H1 (cell line): ENCODE results near the gene CISTR. TPM values are rescaled to one million over a fixed set of nuclear protein-coding genes. Genes with fewer than 3 reads are reported as not detected.

Experiments used
- CTCF ChIA-PET: fragments of 300-600 bp; sonication (Branson Sonifier 250); formaldehyde crosslinking; loops from one replicate; lab custom pipeline; 2021; ENCODE audit not compliant: partially characterized antibody; lab: Charles Lee
- POLR2A ChIA-PET: fragments of 300-600 bp; sonication (Branson Sonifier 250); formaldehyde crosslinking; loops from one replicate; lab custom pipeline; 2021; ENCODE audit warnings: inconsistent platforms; ENCODE audit not compliant: partially characterized antibody; lab: Charles Lee
- DNase-seq, 2 experiments: peaks; one replicate each; pipeline versions ENCODE4 v3.0.0 to v3.0.0-alpha.2; 2010 to 2022; ENCODE audit warnings: low spot score in 2 of 2, low read depth in 1 of 2, mixed read lengths in 1 of 2
- FAIRE-seq: peaks from 2 replicates; lab custom pipeline; 2011; peaks lifted over from hg19 to GRCh38; lab: Jason Lieb, UNC
- H2AFZ ChIP-seq: 2 replicates; pipeline ENCODE4 v1.8.1; 2012; ENCODE audit warnings: low read length, inconsistent platforms
- H2AK5ac ChIP-seq: 2 replicates; pipeline ENCODE4 v1.6.1; 2013; ENCODE audit warnings: low read depth, low read length
- H2BK120ac ChIP-seq: replicated peaks from 2 replicates; pipeline ENCODE3; 2013; ENCODE audit warnings: low read depth, low read length, inconsistent platforms
- H2BK12ac ChIP-seq: 2 replicates; pipeline ENCODE4 v1.6.1; 2013; ENCODE audit warnings: low read depth, low read length
- H2BK15ac ChIP-seq: 2 replicates; pipeline ENCODE4 v1.6.1; 2013; ENCODE audit warnings: low read length
- H2BK20ac ChIP-seq: 2 replicates; pipeline ENCODE4 v1.6.1; 2013; ENCODE audit warnings: low read length
- H2BK5ac ChIP-seq: 2 replicates; pipeline ENCODE4 v1.6.1; 2013; ENCODE audit warnings: low read depth, low read length
- H3K14ac ChIP-seq: 2 replicates; pipeline ENCODE4 v1.6.1; 2013; ENCODE audit warnings: inconsistent platforms; ENCODE audit not compliant: insufficient read length
- H3K18ac ChIP-seq: 2 replicates; pipeline ENCODE4 v1.6.1; 2013; ENCODE audit warnings: low read length; ENCODE audit errors: extremely low read depth
- H3K23ac ChIP-seq: 2 replicates; pipeline ENCODE4 v1.6.1; 2013; ENCODE audit warnings: inconsistent platforms; ENCODE audit not compliant: insufficient read length
- H3K23me2 ChIP-seq: 2 replicates; pipeline ENCODE4 v1.6.1; 2013; ENCODE audit warnings: low read depth, low read length
- H3K27ac ChIP-seq: 2 replicates; pipeline ENCODE4 v1.6.1; 2011; ENCODE audit warnings: low read depth, low read length, inconsistent platforms
- H3K27me3 ChIP-seq, 4 experiments: replicated peaks in 1 of 4; 1 replicate in 1 of 4; 2 replicates in 3 of 4; pipeline versions ENCODE4 v1.6.1 to v1.8.1; 2011 to 2013; ENCODE audit warnings: low read length in 3 of 4, mild to moderate bottlenecking in 3 of 4, inconsistent platforms in 2 of 4, mixed read lengths in 2 of 4, moderate library complexity in 1 of 4; ENCODE audit not compliant: control insufficient read depth in 3 of 4, insufficient read depth in 3 of 4; ENCODE audit errors: extremely low read depth in 1 of 4
- H3K36me3 ChIP-seq, 4 experiments: 2 replicates each; pipeline versions ENCODE4 v1.6.1 to v1.8.1; 2011 to 2013; ENCODE audit warnings: mild to moderate bottlenecking in 4 of 4, low read length in 3 of 4, moderate library complexity in 2 of 4, control low read depth in 1 of 4, inconsistent platforms in 1 of 4; ENCODE audit not compliant: insufficient read depth in 4 of 4, control insufficient read depth in 2 of 4
- H3K4ac ChIP-seq: replicated peaks from 2 replicates; pipeline ENCODE3; 2013; ENCODE audit warnings: low read length, low read depth, mixed read lengths, inconsistent platforms; ENCODE audit not compliant: insufficient read length
- H3K4me1 ChIP-seq, 4 experiments: replicated peaks in 1 of 4; 1 replicate in 1 of 4; 2 replicates in 3 of 4; pipeline versions ENCODE4 v1.6.1 to v1.8.1; 2011 to 2013; ENCODE audit warnings: low read length in 3 of 4, inconsistent platforms in 2 of 4, mixed read lengths in 1 of 4; ENCODE audit not compliant: insufficient read depth in 4 of 4, control insufficient read depth in 3 of 4
- H3K4me2 ChIP-seq, 2 experiments: 2 replicates each; pipeline versions ENCODE4 v1.6.1 to v1.8.1; 2011 to 2013; ENCODE audit warnings: low read depth in 2 of 2, low read length in 2 of 2, control low read depth in 1 of 2, inconsistent platforms in 1 of 2, mild to moderate bottlenecking in 1 of 2; ENCODE audit not compliant: insufficient read depth in 1 of 2
- H3K4me3 ChIP-seq, 4 experiments: fragments of 200-600, 300-600 bp in 1 of 4; sonication (generic), shearing (Covaris generic), sonication (Bioruptor Twin) in 1 of 4; 2 replicates each; pipeline versions ENCODE4 v1.5.1 to v1.8.1; 2011 to 2016; ENCODE audit warnings: low read length in 4 of 4, low read depth in 3 of 4, control low read depth in 2 of 4, inconsistent platforms in 2 of 4, mild to moderate bottlenecking in 2 of 4, mixed read lengths in 1 of 4, moderate library complexity in 1 of 4; ENCODE audit not compliant: insufficient read depth in 2 of 4; ENCODE audit errors: extremely low read depth in 1 of 4
- H3K56ac ChIP-seq: replicated peaks from 2 replicates; pipeline ENCODE3; 2013; ENCODE audit warnings: low read depth, mild to moderate bottlenecking, mixed read lengths, low read length, inconsistent platforms; ENCODE audit not compliant: insufficient read length
- H3K79me1 ChIP-seq: 2 replicates; pipeline ENCODE4 v1.6.1; 2013; ENCODE audit warnings: low read depth, low read length, control low read depth
- H3K79me2 ChIP-seq, 2 experiments: 2 replicates each; pipeline versions ENCODE4 v1.6.1 to v1.8.1; 2012 to 2013; ENCODE audit warnings: low read length in 2 of 2, mild to moderate bottlenecking in 2 of 2, inconsistent platforms in 1 of 2; ENCODE audit not compliant: insufficient read depth in 2 of 2, control insufficient read depth in 1 of 2
- H3K9ac ChIP-seq, 4 experiments: replicated peaks in 1 of 4; 1 replicate in 1 of 4; 2 replicates in 3 of 4; pipeline versions ENCODE4 v1.6.1 to v1.8.1; 2011 to 2013; ENCODE audit warnings: low read depth in 3 of 4, low read length in 3 of 4, control low read depth in 2 of 4, mild to moderate bottlenecking in 2 of 4, moderate library complexity in 2 of 4, inconsistent platforms in 1 of 4; ENCODE audit errors: extremely low read depth in 1 of 4
- H3K9me3 ChIP-seq, 2 experiments: 2 replicates each; pipeline versions ENCODE4 v1.6.1 to v1.8.1; 2012 to 2013; ENCODE audit warnings: mild to moderate bottlenecking in 2 of 2, moderate library complexity in 2 of 2, control low read depth in 1 of 2, inconsistent platforms in 1 of 2, low read depth in 1 of 2, low read length in 1 of 2, mixed read lengths in 1 of 2; ENCODE audit not compliant: insufficient read depth in 2 of 2
- H4K20me1 ChIP-seq, 2 experiments: replicated peaks in 1 of 2; 2 replicates each; pipeline versions ENCODE3 to v1.8.1; 2011 to 2013; ENCODE audit warnings: inconsistent platforms in 2 of 2, low read length in 2 of 2, mild to moderate bottlenecking in 1 of 2; ENCODE audit not compliant: insufficient read depth in 2 of 2, control insufficient read depth in 1 of 2
- H4K5ac ChIP-seq: 2 replicates; pipeline ENCODE4 v1.6.1; 2013; ENCODE audit warnings: low read length, low read depth, mixed read lengths, inconsistent platforms; ENCODE audit not compliant: insufficient read length
- H4K8ac ChIP-seq: 2 replicates; pipeline ENCODE4 v1.8.0; 2013; ENCODE audit warnings: mild to moderate bottlenecking, moderate library complexity, low read length, inconsistent platforms; ENCODE audit not compliant: insufficient read depth; ENCODE audit errors: extremely low read depth
- H4K91ac ChIP-seq: replicated peaks from 2 replicates; pipeline ENCODE3; 2013; ENCODE audit warnings: low read length, mixed read lengths, inconsistent platforms; ENCODE audit not compliant: insufficient read length
- ATF3 ChIP-seq: IDR thresholded peaks from 2 replicates; pipeline ENCODE4 v1.6.1; 2011; ENCODE audit warnings: low read depth, mild to moderate bottlenecking, low read length; ENCODE audit not compliant: insufficient read depth
- CEBPB ChIP-seq: IDR thresholded peaks from 2 replicates; pipeline ENCODE4 v1.6.1; 2012; ENCODE audit warnings: low read depth, low read length
- JUN ChIP-seq: IDR thresholded peaks from 2 replicates; pipeline ENCODE4 v1.6.1; 2011; ENCODE audit warnings: low read depth, mild to moderate bottlenecking, improper control_type of control experiment, low read length
- KDM5A ChIP-seq: fragments of 200-600 bp; IDR thresholded peaks from 2 replicates; pipeline ENCODE4 v1.7.1; 2012; ENCODE audit warnings: mild to moderate bottlenecking, low read length, inconsistent platforms, mixed read lengths
- PHF8 ChIP-seq: fragments of 200-600 bp; sonication (generic); conservative IDR thresholded peaks from 2 replicates; pipeline ENCODE4 v1.7.1; 2012; ENCODE audit warnings: low read depth, mild to moderate bottlenecking, inconsistent platforms, low read length, moderate library complexity
- POLR2AphosphoS5 ChIP-seq: IDR thresholded peaks from 2 replicates; pipeline ENCODE4 v1.6.1; 2011; ENCODE audit warnings: low read depth, low read length
- POU5F1 ChIP-seq: IDR thresholded peaks from 2 replicates; pipeline ENCODE4 v1.6.1; 2011; ENCODE audit warnings: low read depth, mild to moderate bottlenecking, low read length, moderate library complexity
- WGBS, 2 experiments: shearing (Covaris generic) in 1 of 2; methylation state at CpG; one replicate each; pipeline versions ENCODE4 v1.1.6 to v1.1.7; 2013 to 2015; ENCODE audit warnings: low lambda C conversion rate in 2 of 2, mixed read lengths in 2 of 2, inconsistent platforms in 1 of 2, low coverage in 1 of 2, missing lambda C conversion rate in 1 of 2; ENCODE audit not compliant: insufficient replicate concordance in 2 of 2, insufficient coverage in 1 of 2, insufficient read length in 1 of 2; ENCODE audit errors: extremely low coverage in 1 of 2, missing lambda C conversion rate in 1 of 2; 5-methylcytosine and 5-hydroxymethylcytosine counted together
- polyA plus RNA-seq, 7 experiments: library from polyadenylated mRNA; depleted of rRNA in 3 of 7; stranded (reverse) in 5 of 7; unstranded in 2 of 7; fragments of >200 nt in 5 of 7; fragments of 200-250 nt in 2 of 7; gene quantifications; 1 replicate in 5 of 7; 2 replicates in 1 of 7; 4 replicates in 1 of 7; pipeline versions ENCODE4 v1.2.1 to v1.2.3, GENCODE V29; 2011 to 2013; ENCODE audit warnings: missing spikeins in 2 of 7, mixed read lengths in 2 of 7
- total RNA-seq: library from RNA; stranded (reverse); fragmentation: NEBNext Ultra II Directional; extraction: Animal tissue kit (Norgen Biotek cat#: 25700); gene quantifications from 2 replicates; pipeline ENCODE4 v1.2.1, GENCODE V29; 2021

CISTR gene
- total and polyA plus RNA-seq, 2 of the 8 experiments (the other 6 are each of a cell fraction or from before 2014, with no cell fraction given) = not detected

- Histone ChIP-seq H3K56ac (no peak overlapping the region), H3K79me1 (no peaks in the 10 kb centered on the region), H3K14ac (no peak overlapping the region), H2BK120ac (no peak overlapping the region), H4K20me1 (no peaks in the 10 kb centered on the region), H2AFZ (no peak overlapping the region), H3K23ac (no peak overlapping the region), H4K8ac (no peak overlapping the region), H3K4me2 (no peak overlapping the region), H3K27ac (no peak overlapping the region), H3K4me3 (no peak overlapping the region), H3K4me1 (no peaks in the 10 kb centered on the region), H3K9ac (no peak overlapping the region), H4K5ac (no peak overlapping the region), H3K4ac (no peak overlapping the region), H4K91ac (no peak overlapping the region), H3K79me2 (no peaks in the 10 kb centered on the region), H2AK5ac (no peak overlapping the region), H2BK20ac (no peak overlapping the region), H3K27me3 (peaks cover 0 to 6% (median 3%) of the 10 kb centered on the region in 4 experiments; a peak in 4 of 7 replicates), H3K36me3 (no peaks in the 10 kb centered on the region), H3K18ac (no peak overlapping the region), H2BK15ac (no peak overlapping the region), H3K23me2 (no peaks in the 10 kb centered on the region), H2BK5ac (no peak overlapping the region), H2BK12ac (no peak overlapping the region), H3K9me3 (no peaks in the 10 kb centered on the region)
- DNase-seq = no peak
- WGBS, 2 experiments = 83% methylated on average over 4 of the region's 4 CpGs; no CpG with 5 or more reads in 1 of the 2 experiments
- TF ChIP-seq KDM5A = no peak
- no peak for TF ChIP-seq CEBPB
- no peak for TF ChIP-seq ATF3
- TF ChIP-seq JUN = no peak
- no peak for TF ChIP-seq POLR2AphosphoS5
- no peak for TF ChIP-seq POU5F1
- TF ChIP-seq PHF8 = no peak
- no peak for FAIRE-seq
- ChIA-PET CTCF (interaction anchor here (0.9 to 10.0 kb wide), 6 partner anchors 10 to 53 kb away, joined by 3 to 531 read pairs (median 14); partner anchors contain the start of genes CALCOCO1 and CISTR), POLR2A (interaction anchor here (2.3 kb wide), 1 partner anchor 48 kb away, joined by 5 read pairs; the partner anchor contains the start of gene CISTR)
These were observed 48.0 kb downstream of the CISTR start for GRCh38 chr12:53703756-53704155.
